Measurements from ENCODE around the gene OR13J1.
A peak's percentile ranks its signal among the peaks of the same experiment; 100 is the strongest.

Gene OR13J1

DNA sequence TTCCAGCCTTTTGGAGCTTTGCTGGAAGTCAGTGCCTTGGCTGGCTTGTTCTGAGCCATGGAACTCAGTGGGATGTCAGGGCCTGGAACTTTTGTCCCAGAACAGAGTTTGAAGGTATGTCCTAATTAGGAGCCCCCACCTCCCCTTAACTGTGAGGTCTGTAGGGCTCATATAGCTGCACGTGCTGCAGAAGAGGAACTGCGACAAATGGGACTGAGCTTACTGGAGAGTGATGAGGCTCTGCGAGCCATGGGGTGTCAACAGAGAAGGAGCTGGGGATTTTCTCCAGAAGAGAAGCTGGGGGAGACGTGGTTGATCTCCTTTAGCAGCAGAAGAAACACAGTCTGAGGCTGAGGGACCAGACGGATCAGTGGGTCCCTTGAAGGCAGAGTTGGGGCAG lies 30.3 kb downstream of the OR13J1 start:
- TF ChIP-seq CTCF (conservative IDR thresholded peaks at IDR 0.05; ENCODE audit: low read depth, low read length), result no peak
- no peak for DNase-seq (ENCODE audit: low read depth)
- H3K4me3 ChIP-seq (ENCODE audit: low read length), result no peak overlapping the region

DNA sequence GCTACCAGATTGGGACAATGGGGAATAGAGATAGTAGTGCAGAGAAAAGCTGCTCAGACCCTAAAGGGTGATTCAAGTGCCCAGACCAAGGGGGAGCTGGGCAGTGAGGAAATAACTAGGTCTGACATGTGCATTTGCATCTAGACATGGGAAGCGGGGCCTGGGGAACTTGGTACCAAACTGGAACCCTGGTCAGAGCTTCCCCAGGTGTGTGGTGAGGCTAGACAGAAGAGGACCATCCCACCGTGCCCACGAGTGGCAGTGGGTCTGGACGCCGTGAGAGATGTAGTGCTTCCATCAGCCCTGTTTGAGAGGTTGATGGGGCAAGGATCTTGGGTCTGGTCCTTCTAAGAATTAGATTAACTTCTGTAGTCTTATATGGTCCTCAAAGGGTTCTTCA lies 33.6 kb downstream of the OR13J1 start:
- no peak for DNase-seq (ENCODE audit: low read depth)
- no peak for TF ChIP-seq CTCF (conservative IDR thresholded peaks at IDR 0.05; ENCODE audit: low read depth, low read length)
- no peak overlapping the region for H3K4me3 ChIP-seq (ENCODE audit: low read length)

DNA sequence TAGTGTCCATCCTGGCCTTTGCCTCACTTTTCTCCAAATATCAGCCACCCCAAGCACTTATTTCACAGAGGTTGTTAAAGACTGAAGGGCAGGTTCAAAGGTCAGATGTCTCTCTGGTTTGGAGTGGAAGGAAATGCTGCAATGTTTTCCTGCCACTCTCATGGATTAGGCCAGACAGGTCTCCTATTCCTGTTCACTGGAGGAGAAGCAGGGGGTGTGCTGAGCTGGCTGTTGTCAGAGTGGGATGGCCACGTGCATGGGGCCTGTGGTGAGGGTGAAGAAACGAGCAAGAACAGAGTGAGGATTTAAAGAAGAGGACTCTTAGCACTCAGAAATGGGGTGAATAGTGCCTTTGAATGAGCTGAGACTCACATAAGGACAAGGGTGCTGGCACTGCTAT lies 34.4 kb downstream of the OR13J1 start:
- no peak for DNase-seq (ENCODE audit: low read depth)
- H3K4me3 ChIP-seq (ENCODE audit: low read length), result no peak overlapping the region
- no peak for TF ChIP-seq CTCF (conservative IDR thresholded peaks at IDR 0.05; ENCODE audit: low read depth, low read length)

DNA sequence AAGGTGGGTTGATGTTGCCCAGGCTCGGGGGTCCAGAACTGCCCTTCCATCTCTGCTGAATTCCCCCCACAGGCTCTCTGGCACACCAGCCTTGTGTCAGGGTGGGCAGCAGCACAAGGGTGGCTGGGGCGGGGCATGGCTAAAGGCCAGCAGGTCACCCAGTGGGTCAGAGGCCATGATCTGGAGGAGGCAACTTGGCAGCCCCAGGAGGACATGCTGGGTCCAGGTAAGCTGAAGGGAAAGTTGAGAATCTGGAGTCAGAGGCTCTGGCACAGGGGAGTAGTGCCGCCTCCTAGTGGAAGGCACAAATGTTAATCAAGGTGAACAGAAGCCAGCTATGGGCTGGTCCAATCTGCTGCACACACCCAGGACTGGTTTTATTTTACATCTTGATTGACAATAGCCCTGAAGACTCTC lies 35.0 kb downstream of the OR13J1 start:
- peak; percentile 44 for TF ChIP-seq CTCF (conservative IDR thresholded peaks at IDR 0.05; ENCODE audit: low read depth, low read length)
- DNase-seq (ENCODE audit: low read depth), result no peak
- no peak overlapping the region for H3K4me3 ChIP-seq (ENCODE audit: low read length)

- DNase-seq (ENCODE audit: low read depth), result no peak
- no peak for TF ChIP-seq CTCF (conservative IDR thresholded peaks at IDR 0.05; ENCODE audit: low read depth, low read length)
- H3K4me3 ChIP-seq (ENCODE audit: low read length), result no peak overlapping the region
Measured at GRCh38 chr9:35834260-35835215, 35.7 kb downstream of the OR13J1 start.

- no peak overlapping the region for H3K4me3 ChIP-seq (ENCODE audit: low read length)
- DNase-seq (ENCODE audit: low read depth), result no peak
- TF ChIP-seq CTCF (conservative IDR thresholded peaks at IDR 0.05; ENCODE audit: low read depth, low read length), result no peak
Measured at GRCh38 chr9:35832814-35833213, 37.4 kb downstream of the OR13J1 start.

- DNase-seq (ENCODE audit: low read depth), result no peak
- H3K4me3 ChIP-seq (ENCODE audit: low read length), result no peak overlapping the region
- no peak for TF ChIP-seq CTCF (conservative IDR thresholded peaks at IDR 0.05; ENCODE audit: low read depth, low read length)
Measured at GRCh38 chr9:35831040-35831439, 39.2 kb downstream of the OR13J1 start.
